Effector memory CD8-positive, alpha-beta T cell (primary cell): Measurements from ENCODE around the gene CCDC159.
"Not testable (repeated sequence)": the region's sequence is repeated elsewhere in the genome, so short reads cannot be mapped to it uniquely, and the experiment has no call there.

ENCODE experiments used
- ATAC-seq: fragments of 150-1000 bp; cut with Tn5 transposase; replicated peaks from 2 replicates; pipeline ENCODE4 v1.10.0; 2021; ENCODE audit warnings: mild to moderate bottlenecking, moderate library complexity
- DNase-seq, 3 experiments: peaks; one replicate each; pipeline ENCODE4 v3.0.0; 2021
- H3K27ac Mint-ChIP-seq, 2 donors: one replicate each; pipeline ENCODE4 v1.8.0; 2022; ENCODE audit warnings: mild to moderate bottlenecking in 2 of 2, mixed read lengths in 2 of 2, moderate library complexity in 2 of 2
- H3K27me3 Mint-ChIP-seq, 2 donors: one replicate each; pipeline ENCODE4 v1.8.0; 2022; ENCODE audit warnings: mixed read lengths in 2 of 2
- H3K36me3 Mint-ChIP-seq: one replicate; pipeline ENCODE4 v1.8.0; 2022; ENCODE audit warnings: mild to moderate bottlenecking, moderate library complexity, mixed read lengths; ENCODE audit not compliant: insufficient read depth
- H3K4me1 Mint-ChIP-seq, 2 donors: one replicate each; pipeline ENCODE4 v1.8.0; 2022; ENCODE audit warnings: low read depth in 2 of 2, mixed read lengths in 2 of 2
- H3K4me3 Mint-ChIP-seq, 2 donors: one replicate each; pipeline ENCODE4 v1.8.0; 2022; ENCODE audit warnings: mild to moderate bottlenecking in 2 of 2, mixed read lengths in 2 of 2, moderate library complexity in 2 of 2
- H3K9me3 Mint-ChIP-seq, 2 donors: one replicate each; pipeline ENCODE4 v1.8.0; 2022; ENCODE audit warnings: mixed read lengths in 2 of 2

Gene CCDC159

DNA sequence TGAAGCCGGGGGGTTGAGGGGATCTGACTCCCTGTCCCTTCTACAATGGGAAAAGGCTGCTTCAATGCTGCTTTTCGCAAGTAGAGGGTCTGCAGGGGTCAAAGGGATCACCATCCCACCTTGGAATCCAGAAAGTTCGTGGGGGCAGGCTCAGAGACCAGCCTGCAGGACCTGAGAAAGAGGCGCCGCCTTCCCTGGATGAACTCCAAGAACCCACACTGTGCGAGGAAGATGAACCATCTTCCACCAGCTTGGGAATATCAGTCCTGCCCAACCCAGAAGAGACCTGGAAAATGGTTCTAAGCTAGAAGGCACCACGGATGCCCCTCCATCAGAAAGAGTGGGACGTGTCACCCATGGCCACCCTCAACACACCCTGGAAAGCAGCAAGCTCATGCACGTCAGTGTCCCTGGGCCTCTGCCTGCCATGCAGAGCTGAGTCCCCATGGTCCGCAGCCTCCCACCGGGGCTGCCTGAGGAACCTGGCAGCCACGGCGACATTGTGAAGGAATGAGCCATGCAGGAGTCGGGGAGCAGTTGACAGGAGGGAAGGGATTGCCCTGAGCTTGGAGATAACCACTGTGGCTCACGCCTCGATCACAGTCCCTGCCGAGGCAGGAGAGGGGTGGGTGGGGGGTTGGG lies 21.4 kb upstream of the CCDC159 start:
- Mint-ChIP-seq H3K4me1 (peaks cover 7 to 16% of the 10 kb centered on the region in 2 donors), H3K36me3 (peaks cover 14% of the 10 kb centered on the region), H3K9me3 (no peaks in the 10 kb centered on the region), H3K4me3 (peak overlapping the region in 1 of 2 donors; percentile 38), H3K27me3 (no peaks in the 10 kb centered on the region), H3K27ac (peak overlapping the region; percentile 83 to 92)
- no peak for DNase-seq
- no peak for ATAC-seq

DNA sequence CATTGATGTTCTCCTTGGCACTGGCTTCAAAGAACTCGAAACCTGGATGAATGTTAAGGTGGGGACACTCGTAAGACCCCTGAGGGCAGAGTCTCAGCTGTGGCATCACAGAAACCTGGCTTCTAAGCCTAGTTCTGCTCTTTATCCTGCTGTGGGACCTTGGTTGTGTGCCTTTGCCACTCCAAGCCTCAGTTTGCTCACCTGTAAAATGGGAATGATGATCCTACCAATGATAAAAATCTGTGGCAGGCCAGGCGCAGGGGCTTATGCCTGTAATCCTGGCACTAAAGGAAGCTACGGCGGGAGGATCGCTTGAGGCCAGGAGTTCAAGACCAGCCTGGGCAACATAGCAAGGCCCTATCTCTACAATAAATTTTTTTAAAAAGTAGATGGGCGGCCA lies 20.8 kb upstream of the CCDC159 start:
- no peak overlapping the region for H3K4me3 Mint-ChIP-seq
- no peak for ATAC-seq
- DNase-seq = no peak
- peaks cover 14% of the 10 kb centered on the region for H3K36me3 Mint-ChIP-seq
- no peak overlapping the region for H3K27ac Mint-ChIP-seq
- no peaks in the 10 kb centered on the region for H3K9me3 Mint-ChIP-seq
- H3K27me3 Mint-ChIP-seq = no peaks in the 10 kb centered on the region
- peaks cover 7 to 16% of the 10 kb centered on the region in 2 donors for H3K4me1 Mint-ChIP-seq

DNA sequence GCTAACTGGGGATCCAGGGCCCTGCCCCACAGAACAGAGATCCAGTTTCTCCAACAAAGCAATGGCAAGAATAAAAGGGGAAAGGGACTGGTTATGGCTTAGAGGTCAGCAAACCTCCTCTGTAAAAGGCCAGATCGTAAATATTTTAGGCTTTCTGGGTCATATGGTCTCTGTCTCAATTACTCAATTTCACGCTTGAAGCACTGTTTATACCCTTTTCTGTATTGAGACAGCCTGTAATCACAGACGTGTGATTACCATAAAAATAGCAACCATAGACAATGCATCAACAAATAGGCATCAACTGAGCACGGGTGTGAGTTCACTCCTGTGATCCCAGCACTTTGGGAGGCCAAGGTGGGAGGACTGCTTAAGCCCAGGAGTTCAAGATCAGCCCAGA lies 16.2 kb upstream of the CCDC159 start:
- Mint-ChIP-seq H3K27me3 (no peaks in the 10 kb centered on the region), H3K36me3 (peaks cover 45% of the 10 kb centered on the region), H3K9me3 (no peaks in the 10 kb centered on the region), H3K4me3 (no peak overlapping the region), H3K27ac (no peak overlapping the region), H3K4me1 (no peaks in the 10 kb centered on the region)
- ATAC-seq (no peak), DNase-seq (no peak)

DNA sequence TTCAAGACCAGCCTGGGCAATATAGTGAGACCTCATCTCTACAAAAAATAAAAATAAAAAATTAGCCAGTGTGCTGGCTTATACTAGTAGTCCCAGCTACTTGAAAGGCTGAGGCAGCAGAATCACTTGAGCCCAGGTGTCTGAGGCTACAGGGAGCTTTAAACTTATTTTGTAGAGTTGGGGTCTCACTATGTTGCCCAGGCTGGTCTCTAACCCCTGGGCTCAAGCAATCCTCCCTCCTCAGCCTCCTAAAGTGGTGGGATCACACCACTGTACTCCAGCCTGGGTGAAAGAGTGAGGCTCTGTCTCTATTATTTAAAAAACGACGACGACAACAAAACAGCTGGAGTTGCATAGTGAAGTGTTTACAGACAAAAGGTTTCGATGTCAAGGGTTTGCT lies 14.8 kb upstream of the CCDC159 start:
- H3K4me3 Mint-ChIP-seq = no peak overlapping the region

DNA sequence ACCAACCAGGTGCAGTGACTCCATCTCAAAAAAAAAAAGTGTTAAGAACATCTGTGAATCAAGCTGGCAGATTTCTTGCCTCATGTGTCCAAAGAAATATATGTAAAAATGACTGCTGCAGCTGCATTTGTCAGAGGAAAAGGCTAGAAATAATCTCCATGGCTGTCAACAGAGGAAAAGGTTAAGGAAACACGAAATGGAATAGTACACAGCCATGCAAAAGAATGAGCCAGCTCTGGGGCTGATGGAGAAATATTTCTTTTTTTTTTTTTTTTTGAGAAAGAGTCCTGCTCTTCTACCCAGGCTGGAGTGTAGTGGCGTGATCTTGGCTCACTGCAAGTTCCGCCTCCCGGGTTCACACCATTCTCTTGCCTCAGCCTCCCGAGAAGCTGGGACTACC lies 13.5 kb upstream of the CCDC159 start:
- H3K27ac Mint-ChIP-seq = no peak overlapping the region
- H3K9me3 Mint-ChIP-seq = no peaks in the 10 kb centered on the region
- no peak overlapping the region for H3K4me3 Mint-ChIP-seq
- peaks cover 6 to 8% of the 10 kb centered on the region in 2 donors for H3K4me1 Mint-ChIP-seq
- no peak for DNase-seq
- no peaks in the 10 kb centered on the region for H3K27me3 Mint-ChIP-seq
- no peak for ATAC-seq
- peaks cover 48% of the 10 kb centered on the region for H3K36me3 Mint-ChIP-seq

More for the DNA sequence above, 14.8 kb upstream of the CCDC159 start:
- Mint-ChIP-seq H3K36me3 (peaks cover 54% of the 10 kb centered on the region), H3K9me3 (no peaks in the 10 kb centered on the region), H3K27ac (no peak overlapping the region), H3K4me1 (no peaks in the 10 kb centered on the region), H3K27me3 (no peaks in the 10 kb centered on the region)
- no peak for DNase-seq
- no peak for ATAC-seq

DNA sequence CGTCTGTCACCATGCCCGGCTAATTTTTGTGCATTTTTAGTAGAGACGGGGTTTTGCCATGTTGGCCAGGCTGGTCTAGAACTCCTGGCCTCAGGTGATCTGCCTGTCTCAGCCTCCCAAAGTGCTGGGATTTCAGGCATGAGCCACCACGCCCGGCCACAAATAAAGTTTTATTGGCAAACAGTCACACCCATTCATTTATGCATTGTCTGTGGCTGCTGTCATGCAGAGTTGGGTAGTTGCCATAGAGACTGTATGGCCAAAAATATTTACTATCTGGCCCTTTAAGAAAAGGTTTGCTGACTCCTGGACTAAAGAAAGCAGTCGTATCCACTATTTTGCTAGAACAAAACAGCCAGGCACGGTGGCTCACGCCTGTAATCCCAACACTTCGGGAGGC lies 12.5 kb upstream of the CCDC159 start:
- not testable (repeated sequence) for ATAC-seq, H3K27me3 Mint-ChIP-seq, H3K4me3 Mint-ChIP-seq, DNase-seq, H3K27ac Mint-ChIP-seq, H3K9me3 Mint-ChIP-seq
- H3K4me1 Mint-ChIP-seq = peaks cover 15 to 16% of the 10 kb centered on the region in 2 donors
- H3K36me3 Mint-ChIP-seq = peaks cover 48% of the 10 kb centered on the region

DNA sequence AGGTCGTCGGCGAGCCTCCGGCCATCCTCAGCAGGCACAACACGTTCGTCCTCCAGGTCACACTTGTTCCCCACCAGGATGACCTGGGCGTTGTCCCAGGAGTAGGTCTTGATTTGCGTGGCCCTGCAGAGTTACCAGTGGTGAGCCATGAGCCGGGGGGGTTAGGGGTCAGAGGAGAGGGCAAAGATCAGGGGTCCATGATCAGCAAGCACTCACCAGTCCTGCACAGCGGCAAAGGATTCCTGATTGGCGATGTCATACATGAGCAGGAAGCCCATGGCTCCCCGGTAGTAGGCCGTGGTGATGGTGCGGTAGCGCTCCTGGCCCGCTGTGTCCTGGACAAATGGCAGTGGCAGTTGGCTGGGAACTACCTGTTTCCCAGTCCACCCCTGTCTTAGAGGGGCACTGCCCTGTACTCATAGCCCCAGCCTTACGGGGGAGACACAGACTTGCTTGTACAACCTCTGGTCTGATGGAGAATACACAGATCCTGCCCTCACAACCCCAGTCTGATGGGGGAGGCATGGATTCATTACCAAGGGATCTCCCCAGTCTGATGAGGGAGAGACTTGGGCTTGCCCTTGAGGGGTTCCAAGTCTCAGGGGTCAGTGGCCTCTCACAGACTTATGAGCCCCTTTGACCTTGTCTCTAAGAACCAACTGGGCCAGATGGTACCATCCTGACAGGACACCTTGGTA lies 10.7 kb upstream of the CCDC159 start:
- Mint-ChIP-seq H3K36me3 (peaks cover 44% of the 10 kb centered on the region), H3K27me3 (no peaks in the 10 kb centered on the region), H3K9me3 (no peaks in the 10 kb centered on the region), H3K4me3 (no peak overlapping the region), H3K4me1 (peaks cover 21 to 22% of the 10 kb centered on the region in 2 donors), H3K27ac (no peak overlapping the region)
- ATAC-seq (no peak), DNase-seq (no peak)

DNA sequence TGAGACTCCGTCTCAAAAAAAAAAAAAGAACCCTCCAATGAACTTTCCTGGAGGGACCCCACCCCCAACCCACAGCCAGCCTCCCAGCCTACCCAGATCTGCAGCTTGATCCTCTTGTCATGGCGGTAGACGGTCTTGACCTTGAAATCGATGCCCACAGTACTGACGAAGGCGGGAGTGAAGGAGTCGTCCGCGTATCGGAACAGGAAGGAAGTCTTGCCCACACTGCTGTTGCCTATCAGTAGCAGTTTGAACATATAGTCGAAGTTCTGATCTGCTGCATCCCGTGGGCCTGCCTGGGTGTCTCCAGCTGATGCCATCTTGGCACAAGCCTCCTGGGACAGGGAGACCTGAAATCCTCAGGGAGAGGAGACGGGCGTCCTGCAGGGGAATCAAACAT lies 9.2 kb upstream of the CCDC159 start:
- DNase-seq (no peak), ATAC-seq (peak; percentile 25)
- no peaks in the 10 kb centered on the region for H3K9me3 Mint-ChIP-seq
- peaks cover 21 to 22% of the 10 kb centered on the region in 2 donors for H3K4me1 Mint-ChIP-seq
- peak overlapping the region in 1 of 2 donors; percentile 81 for H3K4me3 Mint-ChIP-seq
- H3K27me3 Mint-ChIP-seq = no peaks in the 10 kb centered on the region
- H3K36me3 Mint-ChIP-seq = peaks cover 33% of the 10 kb centered on the region
- no peak overlapping the region for H3K27ac Mint-ChIP-seq

DNA sequence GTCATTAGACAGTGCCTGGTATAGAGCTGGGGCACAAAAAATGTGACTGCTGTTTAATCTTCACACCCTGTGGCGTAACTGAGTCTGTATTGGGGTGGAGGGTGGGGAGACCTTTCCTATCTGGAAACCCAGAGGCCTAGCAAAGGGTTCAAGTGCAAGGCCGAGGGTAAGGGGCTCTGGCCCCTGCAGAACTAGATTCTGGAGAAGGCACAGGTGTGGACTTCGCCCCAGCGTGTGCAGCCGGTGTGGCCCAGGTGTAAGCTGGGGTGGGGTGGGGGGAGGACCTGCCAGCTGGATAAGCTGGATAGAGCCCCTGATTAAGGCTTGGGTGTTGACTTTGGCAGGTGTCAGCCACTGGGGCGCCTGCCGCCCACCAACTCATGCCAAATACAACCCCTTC lies 8.2 kb upstream of the CCDC159 start:
- Mint-ChIP-seq H3K4me1 (peaks cover 21 to 23% of the 10 kb centered on the region in 2 donors), H3K27me3 (no peaks in the 10 kb centered on the region), H3K4me3 (peak overlapping the region in 1 of 2 donors; percentile 81), H3K27ac (no peak overlapping the region), H3K36me3 (peaks cover 23% of the 10 kb centered on the region), H3K9me3 (no peaks in the 10 kb centered on the region)
- DNase-seq = no peak
- ATAC-seq = no peak

DNA sequence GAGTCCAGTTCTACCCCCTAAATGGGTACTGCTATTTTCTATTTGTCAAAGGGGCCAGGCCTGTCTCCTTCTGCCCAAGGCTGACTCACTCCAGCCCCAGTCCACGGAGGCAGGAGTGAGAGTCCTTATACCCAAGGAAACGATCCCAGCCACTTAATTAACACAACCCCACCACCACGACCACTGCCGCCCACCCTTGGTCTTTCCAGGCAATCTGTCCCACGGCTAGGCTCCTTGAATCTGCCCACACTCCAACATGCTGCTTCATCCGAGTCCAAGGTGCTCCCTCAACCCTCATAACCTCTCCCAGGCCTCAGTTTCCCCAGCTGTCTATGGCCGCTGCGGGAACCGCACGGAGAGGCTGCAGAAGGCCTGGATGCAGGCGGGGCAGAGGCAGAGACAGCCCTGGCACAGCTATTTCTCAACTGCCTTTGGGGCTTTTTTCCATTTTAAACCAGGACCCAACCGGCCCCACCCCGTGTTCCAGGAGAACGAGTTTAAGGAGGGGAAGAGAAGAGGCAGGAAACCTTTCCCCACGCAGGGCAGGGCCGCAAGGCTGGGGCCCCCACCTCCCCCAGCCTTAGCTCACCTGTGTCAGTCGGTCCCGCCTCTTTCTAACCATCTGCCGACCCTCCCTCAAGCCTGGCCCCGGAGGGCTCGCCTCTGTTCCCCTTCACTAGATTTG lies 7.6 kb upstream of the CCDC159 start:
- ATAC-seq (no peak), DNase-seq (no peak)
- peak overlapping the region; percentile 81 to 83 for H3K4me3 Mint-ChIP-seq
- peak overlapping the region; percentile 72 to 84 for H3K27ac Mint-ChIP-seq
- H3K4me1 Mint-ChIP-seq = peaks cover 21 to 23% of the 10 kb centered on the region in 2 donors
- no peaks in the 10 kb centered on the region for H3K9me3 Mint-ChIP-seq
- H3K36me3 Mint-ChIP-seq = peaks cover 23% of the 10 kb centered on the region
- no peaks in the 10 kb centered on the region for H3K27me3 Mint-ChIP-seq

DNA sequence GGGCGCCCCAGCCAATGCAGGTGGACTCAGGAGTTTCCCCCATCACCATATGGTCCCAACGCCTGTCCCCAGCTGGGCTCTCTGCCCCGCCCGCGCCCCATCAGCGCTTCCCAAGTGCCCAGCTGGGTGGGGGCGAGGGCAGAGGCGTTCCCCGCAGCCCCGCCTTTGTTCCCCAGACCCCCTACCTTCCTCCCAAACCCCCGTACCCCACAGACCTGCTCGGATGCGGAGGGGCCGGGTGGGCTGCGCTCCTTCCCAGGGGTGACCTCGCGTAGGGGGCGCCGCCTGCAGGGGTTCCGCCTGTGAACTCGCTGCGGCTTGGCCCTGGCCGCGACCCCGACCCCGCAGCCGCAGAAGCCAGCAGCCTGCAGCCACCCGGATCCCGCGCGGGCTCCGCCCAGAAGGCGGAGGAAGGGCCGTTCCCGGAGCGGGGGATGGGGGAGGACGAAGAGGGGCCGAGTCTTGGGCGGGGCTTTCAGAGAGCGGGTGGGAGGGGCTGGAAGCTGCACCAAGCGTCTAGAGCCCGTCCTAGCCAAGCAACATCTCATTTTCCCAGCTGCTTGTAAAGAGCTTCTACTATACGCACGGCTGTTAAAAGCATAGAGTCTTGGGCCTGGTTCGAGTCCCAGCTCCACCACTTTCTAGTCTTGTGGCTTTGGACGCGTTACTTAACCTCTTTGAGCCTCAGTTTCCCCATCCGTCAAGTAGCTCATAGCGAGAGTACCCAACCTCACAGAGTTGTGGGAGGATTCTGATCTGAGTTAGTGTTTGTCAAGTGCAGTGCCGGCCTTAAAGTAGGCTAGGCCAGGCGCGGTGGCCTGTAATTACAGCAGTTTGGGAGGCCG lies 6.8 kb upstream of the CCDC159 start, which contains the start of gene RAB3D:
TSS of gene RAB3D (minus strand) at position 404 of the 845 bp plus-strand sequence. CDS start 2,258 bp downstream, outside the sequence.
- H3K27ac Mint-ChIP-seq = peak within 1 kb of the TSS; percentile 72 to 84
- H3K27me3 Mint-ChIP-seq = no peaks in the 10 kb centered on the region
- DNase-seq = peak; percentile 51 to 62 (median 55)
- peak; percentile 90 for ATAC-seq
- peaks cover 20% of the 10 kb centered on the region for H3K36me3 Mint-ChIP-seq
- no peaks in the 10 kb centered on the region for H3K9me3 Mint-ChIP-seq
- peak within 1 kb of the TSS; percentile 81 to 83 for H3K4me3 Mint-ChIP-seq
- peaks cover 23% of the 10 kb centered on the region in 2 donors for H3K4me1 Mint-ChIP-seq

DNA sequence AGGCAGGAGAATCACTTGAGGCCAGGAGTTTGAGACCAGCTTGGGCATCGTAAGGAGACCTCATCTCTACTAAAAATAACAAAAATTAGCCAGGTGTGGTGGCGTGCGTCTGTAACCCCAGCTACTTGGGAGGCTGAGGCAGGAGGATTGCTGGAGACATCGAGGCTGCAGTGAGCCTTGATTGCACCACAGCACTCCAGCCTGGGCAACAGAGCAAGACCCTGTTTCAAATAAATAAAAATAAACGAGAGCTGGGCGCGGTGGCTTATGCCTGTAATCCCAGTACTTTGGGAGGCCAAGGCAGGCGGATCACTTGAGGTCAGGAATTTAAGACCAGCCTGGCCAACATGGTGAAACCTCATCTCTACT lies 6.2 kb upstream of the CCDC159 start:
- not testable (repeated sequence) for H3K9me3 Mint-ChIP-seq, DNase-seq, H3K27me3 Mint-ChIP-seq, ATAC-seq
- peaks cover 14% of the 10 kb centered on the region for H3K36me3 Mint-ChIP-seq
- H3K4me1 Mint-ChIP-seq = peaks cover 24 to 27% of the 10 kb centered on the region in 2 donors
- peak overlapping the region; percentile 72 to 84 for H3K27ac Mint-ChIP-seq
- peak overlapping the region; percentile 81 to 83 for H3K4me3 Mint-ChIP-seq

DNA sequence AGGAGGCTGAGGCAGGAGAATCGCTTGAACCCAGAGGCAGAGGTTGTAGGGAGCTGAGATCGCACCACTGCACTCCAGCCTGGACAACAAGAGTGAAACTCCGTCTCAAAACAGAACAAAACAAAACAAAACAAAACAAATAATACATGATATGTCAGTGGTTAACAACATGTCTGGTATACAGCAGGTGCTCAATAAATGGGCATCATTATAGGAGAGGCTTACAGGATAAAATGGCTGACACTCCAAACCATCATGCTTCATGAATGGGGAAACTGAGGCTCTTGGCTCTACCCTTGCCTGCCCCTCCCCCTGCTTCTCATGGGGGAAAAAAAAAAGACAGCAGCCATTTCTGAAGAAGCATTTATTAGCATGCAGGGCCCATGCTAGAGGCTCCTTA lies 3.9 kb upstream of the CCDC159 start:
- Mint-ChIP-seq H3K9me3 (no peaks in the 10 kb centered on the region), H3K36me3 (peaks cover 16% of the 10 kb centered on the region), H3K27ac (no peak overlapping the region), H3K4me3 (no peak overlapping the region), H3K27me3 (no peaks in the 10 kb centered on the region), H3K4me1 (peaks cover 40 to 47% of the 10 kb centered on the region in 2 donors)
- DNase-seq (no peak), ATAC-seq (no peak)
